ENCODE data around the gene AQP9.

Gene AQP9

GRCh38 chr15:58141894-58142293 is 3.7 kb downstream of the AQP9 start:
- DNase-seq = no peak

- DNase-seq = no peak
Observed at GRCh38 chr15:58142827-58143461, 4.8 kb downstream of the AQP9 start.

- DNase-seq = no peak
Observed at GRCh38 chr15:58145606-58146005, 7.4 kb downstream of the AQP9 start.

GRCh38 chr15:58146211-58146610 is 8.0 kb downstream of the AQP9 start:
- DNase-seq = no peak

- DNase-seq = no peak
Observed at GRCh38 chr15:58146749-58147148, 8.6 kb downstream of the AQP9 start.

- peak in 1 of 2 experiments; percentile 6 for DNase-seq
Observed at GRCh38 chr15:58147171-58147611, 9.0 kb downstream of the AQP9 start.

- no peak for DNase-seq
Observed at GRCh38 chr15:58148120-58148519, 9.9 kb downstream of the AQP9 start.

- no peak for DNase-seq
Observed at GRCh38 chr15:58148633-58149445, 10.7 kb downstream of the AQP9 start.

GRCh38 chr15:58154769-58155168 is 16.6 kb downstream of the AQP9 start:
- no peak for DNase-seq

GRCh38 chr15:58159827-58160386 is 21.7 kb downstream of the AQP9 start:
- no peak for DNase-seq

- DNase-seq = no peak
Observed at GRCh38 chr15:58161436-58161930, 23.3 kb downstream of the AQP9 start.

- no peak for DNase-seq
Observed at GRCh38 chr15:58163985-58164384, 25.8 kb downstream of the AQP9 start.

GRCh38 chr15:58164926-58165325 is 26.7 kb downstream of the AQP9 start:
- DNase-seq = no peak

- DNase-seq = peak in 1 of 2 experiments; percentile 29
Observed at GRCh38 chr15:58165661-58166060, 27.5 kb downstream of the AQP9 start.

GRCh38 chr15:58167095-58167691 is 29.0 kb downstream of the AQP9 start:
- no peak for DNase-seq

- no peak for DNase-seq
Observed at GRCh38 chr15:58169934-58170333, 31.8 kb downstream of the AQP9 start.

GRCh38 chr15:58171476-58172061 is 33.4 kb downstream of the AQP9 start:
- no peak for DNase-seq

GRCh38 chr15:58174709-58175108 is 36.5 kb downstream of the AQP9 start:
- DNase-seq = no peak

GRCh38 chr15:58175955-58176354 is 37.8 kb downstream of the AQP9 start:
- no peak for DNase-seq

GRCh38 chr15:58178668-58179067 is 40.5 kb downstream of the AQP9 start:
- no peak for DNase-seq

- DNase-seq = no peak
Observed at GRCh38 chr15:58179206-58179605, 41.0 kb downstream of the AQP9 start.

GRCh38 chr15:58179741-58180381 is 41.7 kb downstream of the AQP9 start:
- no peak for DNase-seq
